Measurements from ENCODE around the gene AQP12A.

Gene AQP12A

DNA sequence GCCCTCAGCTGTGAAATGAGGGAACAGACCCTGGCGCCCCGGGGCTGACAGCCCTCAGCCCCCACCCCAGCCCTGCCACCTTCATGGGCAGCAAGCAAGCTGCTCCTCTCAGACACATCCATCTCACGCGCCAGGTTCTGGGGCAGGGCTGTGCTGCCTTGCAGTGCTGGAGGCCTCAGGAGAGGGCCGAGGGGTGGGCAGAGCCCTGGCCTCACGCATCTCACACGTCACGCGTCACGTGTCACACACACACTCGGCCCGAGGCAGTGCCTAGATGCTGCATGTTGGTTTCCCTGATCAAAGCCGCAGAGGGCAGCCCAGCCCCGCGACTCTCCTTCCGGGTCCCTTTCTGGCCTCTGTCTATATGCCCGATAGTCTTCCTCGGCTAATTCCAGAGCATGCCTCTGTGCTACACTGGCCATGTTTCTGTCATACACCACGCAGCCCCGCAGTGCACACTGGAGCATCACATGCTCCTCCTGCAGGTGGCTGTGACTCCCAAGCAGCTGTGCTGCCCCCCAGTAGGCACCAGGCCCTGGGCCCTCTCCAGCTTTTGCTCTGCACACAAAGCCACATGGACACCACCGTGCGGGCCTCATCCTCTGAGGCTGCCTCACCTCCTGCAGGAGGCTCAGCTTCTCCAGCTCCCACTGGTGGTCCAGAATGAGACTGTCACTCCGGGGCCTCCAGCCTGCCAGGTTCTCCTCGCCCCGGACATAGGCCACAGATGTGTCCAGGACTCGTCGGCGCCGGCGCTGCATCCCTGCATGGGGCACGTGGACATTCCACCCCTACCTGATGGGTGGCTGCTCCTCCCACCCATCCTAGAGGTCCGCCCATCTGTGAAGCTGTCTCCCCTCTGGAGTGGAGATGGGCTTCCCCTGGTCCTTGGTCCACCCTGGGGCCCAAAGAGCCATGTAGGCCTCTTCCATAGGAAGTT, 31.4 kb downstream of the AQP12A start:
- Histone ChIP-seq H3K36me3 (ENCODE audit: low read length) (no peaks in the 10 kb centered on the region), H3K27ac (ENCODE audit: low read depth, low read length) (no peak overlapping the region), H3K9ac (ENCODE audit: low read length) (no peak overlapping the region), H3K9me3 (ENCODE audit: insufficient read depth, low read length) (no peaks in the 10 kb centered on the region), H3K27me3 (ENCODE audit: low read length) (no peaks in the 10 kb centered on the region), H3K4me2 (ENCODE audit: low read depth, low read length, poor library complexity, severe bottlenecking) (no peak overlapping the region), H2AFZ (ENCODE audit: low read depth, low read length, severe bottlenecking) (no peak overlapping the region), H3F3A (ENCODE audit: insufficient read depth) (no peaks in the 10 kb centered on the region), H3K9me2 (replicated peaks; ENCODE audit: insufficient read depth, low read length) (no peaks in the 10 kb centered on the region), H3K79me2 (ENCODE audit: insufficient read depth, low read length) (no peaks in the 10 kb centered on the region), H3K4me3 (ENCODE audit: insufficient read depth, low read length, poor library complexity, severe bottlenecking) (no peak overlapping the region), H4K20me1 (ENCODE audit: low read depth, low read length) (no peaks in the 10 kb centered on the region)
- TF ChIP-seq CTCF (IDR thresholded peaks at IDR 0.05; ENCODE audit: insufficient read depth, low read length, poor library complexity, severe bottlenecking) (no peak), EZH2phosphoT487 (conservative IDR thresholded peaks at IDR 0.05; ENCODE audit: low read length) (no peak)

DNA sequence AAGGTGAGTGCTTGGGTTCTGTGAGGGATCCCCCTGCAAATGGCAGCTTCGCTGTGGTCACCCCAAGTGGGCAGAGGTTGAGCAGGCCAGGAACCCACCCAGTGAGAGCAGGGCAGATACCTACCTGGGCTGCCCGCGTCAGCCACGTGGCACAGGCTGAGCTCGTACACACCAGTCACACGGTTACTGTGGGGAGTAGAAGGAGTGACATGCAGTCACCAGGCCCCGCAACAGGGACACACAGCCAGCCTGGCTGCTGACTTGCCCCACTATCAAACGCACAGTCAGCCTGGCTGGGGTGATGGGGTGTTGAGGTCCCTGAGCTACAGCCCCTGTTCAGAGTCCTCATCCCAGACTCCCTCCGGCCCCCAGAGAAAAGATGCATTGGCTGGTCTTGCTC, 32.2 kb downstream of the AQP12A start:
- no peak overlapping the region for H3K4me3 ChIP-seq (ENCODE audit: insufficient read depth, low read length, poor library complexity, severe bottlenecking)
- H4K20me1 ChIP-seq (ENCODE audit: low read depth, low read length) = no peaks in the 10 kb centered on the region
- no peaks in the 10 kb centered on the region for H3K79me2 ChIP-seq (ENCODE audit: insufficient read depth, low read length)
- H2AFZ ChIP-seq (ENCODE audit: low read depth, low read length, severe bottlenecking) = no peak overlapping the region
- TF ChIP-seq CTCF (IDR thresholded peaks at IDR 0.05; ENCODE audit: insufficient read depth, low read length, poor library complexity, severe bottlenecking) = no peak
- no peak for TF ChIP-seq EZH2phosphoT487 (conservative IDR thresholded peaks at IDR 0.05; ENCODE audit: low read length)
- H3K27me3 ChIP-seq (ENCODE audit: low read length) = no peaks in the 10 kb centered on the region
- H3K4me2 ChIP-seq (ENCODE audit: low read depth, low read length, poor library complexity, severe bottlenecking) = no peak overlapping the region
- no peak overlapping the region for H3K9ac ChIP-seq (ENCODE audit: low read length)
- H3K27ac ChIP-seq (ENCODE audit: low read depth, low read length) = no peak overlapping the region
- H3F3A ChIP-seq (ENCODE audit: insufficient read depth) = no peaks in the 10 kb centered on the region
- H3K9me3 ChIP-seq (ENCODE audit: insufficient read depth, low read length) = no peaks in the 10 kb centered on the region
- H3K36me3 ChIP-seq (ENCODE audit: low read length) = no peaks in the 10 kb centered on the region
- H3K9me2 ChIP-seq (replicated peaks; ENCODE audit: insufficient read depth, low read length) = no peaks in the 10 kb centered on the region

DNA sequence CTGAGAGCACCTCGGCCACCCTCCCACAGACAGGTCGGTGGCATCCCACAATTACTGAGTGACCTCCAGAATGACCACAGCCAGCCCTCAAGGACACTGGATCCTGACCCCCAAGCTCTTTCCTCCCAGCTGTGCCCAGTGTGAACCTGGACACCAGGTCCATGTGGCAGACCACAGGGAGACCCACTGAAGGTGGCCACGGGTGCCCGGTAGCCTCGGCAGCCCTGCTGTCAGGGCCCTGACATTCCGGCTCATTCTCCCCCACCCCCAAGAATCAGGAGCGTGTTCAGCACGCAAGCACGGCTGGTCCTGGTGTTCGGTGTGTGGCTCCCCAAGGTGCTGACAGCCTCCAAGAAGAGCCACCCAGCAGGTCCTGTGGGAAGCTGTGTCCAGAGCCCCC, 32.8 kb downstream of the AQP12A start:
- no peaks in the 10 kb centered on the region for H3K27me3 ChIP-seq (ENCODE audit: low read length)
- no peaks in the 10 kb centered on the region for H3K9me3 ChIP-seq (ENCODE audit: insufficient read depth, low read length)
- no peak overlapping the region for H3K4me2 ChIP-seq (ENCODE audit: low read depth, low read length, poor library complexity, severe bottlenecking)
- H4K20me1 ChIP-seq (ENCODE audit: low read depth, low read length) = no peaks in the 10 kb centered on the region
- H3K9me2 ChIP-seq (replicated peaks; ENCODE audit: insufficient read depth, low read length) = no peaks in the 10 kb centered on the region
- TF ChIP-seq EZH2phosphoT487 (conservative IDR thresholded peaks at IDR 0.05; ENCODE audit: low read length) (no peak), CTCF (IDR thresholded peaks at IDR 0.05; ENCODE audit: insufficient read depth, low read length, poor library complexity, severe bottlenecking) (no peak)
- H3F3A ChIP-seq (ENCODE audit: insufficient read depth) = no peaks in the 10 kb centered on the region
- no peak overlapping the region for H3K27ac ChIP-seq (ENCODE audit: low read depth, low read length)
- H2AFZ ChIP-seq (ENCODE audit: low read depth, low read length, severe bottlenecking) = no peak overlapping the region
- H3K4me3 ChIP-seq (ENCODE audit: insufficient read depth, low read length, poor library complexity, severe bottlenecking) = no peak overlapping the region
- H3K79me2 ChIP-seq (ENCODE audit: insufficient read depth, low read length) = no peaks in the 10 kb centered on the region
- no peaks in the 10 kb centered on the region for H3K36me3 ChIP-seq (ENCODE audit: low read length)
- no peak overlapping the region for H3K9ac ChIP-seq (ENCODE audit: low read length)
